A549 (cell line): ENCODE data around the gene LASP1. TPM values are rescaled to one million over a fixed set of nuclear protein-coding genes. Genes with fewer than 3 reads are reported as not detected.
A peak's percentile ranks its signal among the peaks of the same experiment; 100 is the strongest.
"Not testable (repeated sequence)": the region's sequence is repeated elsewhere in the genome, so short reads cannot be mapped to it uniquely, and the experiment has no call there.

Experiments used
- ATAC-seq, 2 experiments: fragments of 200-7000 bp in 1 of 2; fragments of >200 bp in 1 of 2; cut with Nextera tagmentation in 1 of 2; cut with Tn5 transposase in 1 of 2; 3 replicates each; pipeline versions ENCODE4 v1.8.0 to v1.9.1; 2018 to 2020; ENCODE audit warnings: mild to moderate bottlenecking in 1 of 2, moderate library complexity in 1 of 2
- CTCF ChIA-PET: fragments of 300-600 bp; sonication (Branson Sonifier 250); formaldehyde crosslinking; extraction: SDS; loops from one replicate; lab custom pipeline; 2021; ENCODE audit warnings: antibody characterized with exemption, inconsistent platforms; lab: Yijun Ruan, JAX
- POLR2A ChIA-PET: fragments of 350-600 bp; formaldehyde crosslinking; extraction: SDS; loops from one replicate; lab custom pipeline; 2021; ENCODE audit warnings: antibody characterized with exemption, inconsistent platforms; lab: Yijun Ruan, JAX
- DNase-seq, 2 experiments: peaks; one replicate each; pipeline versions ENCODE4 v3.0.0 to v3.0.0-alpha.2; 2011 to 2016; ENCODE audit warnings: low read depth in 1 of 2, low spot score in 1 of 2
- FAIRE-seq: peaks from 2 replicates; lab custom pipeline; 2011; peaks lifted over from hg19 to GRCh38; lab: Jason Lieb, UNC
- H3K27ac ChIP-seq, 2 experiments: fragments of >200 bp; sonication (Bioruptor Twin); formaldehyde crosslinking; 3 replicates each; pipeline ENCODE4 v1.5.1; 2016 to 2017
- H3K4me1 ChIP-seq: fragments of >200 bp; sonication (Bioruptor Twin); formaldehyde crosslinking; 3 replicates; pipeline ENCODE4 v1.6.1; 2016
- H3K4me2 ChIP-seq: fragments of >200 bp; sonication (Bioruptor Twin); formaldehyde crosslinking; 3 replicates; pipeline ENCODE4 v1.6.1; 2016
- H3K4me3 ChIP-seq: fragments of >200 bp; sonication (Bioruptor Twin); formaldehyde crosslinking; 3 replicates; pipeline ENCODE4 v1.5.1; 2016
- H3K9me3 ChIP-seq: fragments of >200 bp; sonication (Bioruptor Twin); formaldehyde crosslinking; 3 replicates; pipeline ENCODE4 v1.6.1; 2016
- CHD4 ChIP-seq: fragments of 200-600 bp; sonication (generic); IDR thresholded peaks from 2 replicates; pipeline ENCODE4 v1.6.1; 2016; ENCODE audit warnings: antibody characterized with exemption, mild to moderate bottlenecking, borderline replicate concordance
- E2F6 ChIP-seq: IDR thresholded peaks from 2 replicates; pipeline ENCODE4 v1.6.1; 2012; ENCODE audit warnings: low read depth, borderline replicate concordance
- EHF ChIP-seq: fragments of 250-450 bp; sonication (Bioruptor Pico); IDR thresholded peaks from 2 replicates; pipeline ENCODE4 v1.5.0; 2020; ENCODE audit warnings: mild to moderate bottlenecking
- EHMT2 ChIP-seq: fragments of 200-600 bp; sonication (generic); IDR thresholded peaks from 2 replicates; pipeline ENCODE4 v1.6.1; 2016; ENCODE audit warnings: antibody characterized with exemption, low read depth, mild to moderate bottlenecking, moderate library complexity
- ELK1 ChIP-seq: fragments of 150-350 bp; IDR thresholded peaks from 2 replicates; pipeline ENCODE4 v1.6.1; 2014; ENCODE audit warnings: low read depth, mild to moderate bottlenecking, low read length
- FOSL2 ChIP-seq, 2 experiments: fragments of 450-650 bp in 1 of 2; fragments of >200 bp in 1 of 2; sonication (Bioruptor Twin) in 1 of 2; formaldehyde crosslinking; IDR thresholded peaks; 2 replicates each; pipeline versions ENCODE4 v1.5.0 to v1.6.1; 2016 to 2020; ENCODE audit warnings: mild to moderate bottlenecking in 1 of 2, moderate library complexity in 1 of 2
- HDAC2 ChIP-seq: fragments of 200-600 bp; sonication (generic); IDR thresholded peaks from 2 replicates; pipeline ENCODE4 v1.6.1; 2016
- HMGXB4 ChIP-seq: fragments of 250-450 bp; sonication (Bioruptor Pico); IDR thresholded peaks from 2 replicates; pipeline ENCODE4 v1.5.0; 2021; ENCODE audit warnings: mild to moderate bottlenecking, moderate library complexity, borderline replicate concordance
- HOXA7 ChIP-seq: fragments of 250-450 bp; sonication (Bioruptor Pico); IDR thresholded peaks from 2 replicates; pipeline ENCODE4 v1.5.0; 2020; ENCODE audit warnings: mild to moderate bottlenecking, moderate library complexity
- JUNB ChIP-seq: fragments of >200 bp; sonication (Bioruptor Twin); formaldehyde crosslinking; IDR thresholded peaks from 2 replicates; pipeline ENCODE4 v1.6.1; 2016
- KDM1A ChIP-seq: fragments of 200-600 bp; sonication (generic); IDR thresholded peaks from 2 replicates; pipeline ENCODE4 v1.6.1; 2016; ENCODE audit warnings: low read depth, mild to moderate bottlenecking
- MAX ChIP-seq: IDR thresholded peaks from 2 replicates; pipeline ENCODE4 v1.6.1; 2012
- MAZ ChIP-seq: fragments of 150-350 bp; IDR thresholded peaks from 2 replicates; pipeline ENCODE4 v1.6.1; 2014; ENCODE audit warnings: antibody characterized with exemption, low read depth, low read length, borderline replicate concordance
- NPAS2 ChIP-seq: fragments of 250-450 bp; sonication (Bioruptor Pico); IDR thresholded peaks from 2 replicates; pipeline ENCODE4 v1.8.0; 2022; ENCODE audit warnings: mild to moderate bottlenecking, moderate library complexity, borderline replicate concordance
- RARB ChIP-seq: fragments of 250-450 bp; sonication (Bioruptor Pico); IDR thresholded peaks from 2 replicates; pipeline ENCODE4 v1.8.0; 2021; ENCODE audit warnings: mild to moderate bottlenecking, moderate library complexity
- RCOR1 ChIP-seq: fragments of 150-350 bp; IDR thresholded peaks from 2 replicates; pipeline ENCODE4 v1.6.1; 2014; ENCODE audit warnings: antibody characterized with exemption, low read length, low read depth
- TP53 ChIP-seq: fragments of 250-450 bp; sonication (Bioruptor Pico); IDR thresholded peaks from 2 replicates; pipeline ENCODE4 v1.5.0; 2021; ENCODE audit warnings: mild to moderate bottlenecking, moderate library complexity
- USF2 ChIP-seq: fragments of 450-650 bp; IDR thresholded peaks from 2 replicates; pipeline ENCODE4 v1.6.1; 2014; ENCODE audit warnings: antibody characterized with exemption
- WGBS: methylation state at CpG from one replicate; pipeline ENCODE4 v1.1.6; 2017; ENCODE audit errors: missing lambda C conversion rate; 5-methylcytosine and 5-hydroxymethylcytosine counted together
- polyA plus RNA-seq, 4 experiments: library from polyadenylated mRNA; depleted of rRNA in 3 of 4; stranded (reverse); fragments of >200 nt; fragmentation: RNase III in 1 of 4; extraction: RNeasy Plus Mini Kit Qiagen cat#74134 plus additional on column Dnase treatment in 1 of 4; gene quantifications; 2 replicates in 3 of 4; 3 replicates in 1 of 4; pipeline ENCODE4 v1.2.3, GENCODE V29; 2011 to 2017

LASP1 gene
- polyA plus RNA-seq, 2 of the 4 experiments (the other 2 are of a cell fraction), result 145 to 281 TPM

- H3K9me3 ChIP-seq, result no peaks in the 10 kb centered on the region
- H3K27ac ChIP-seq, result no peak overlapping the region
- DNase-seq (no peak), ATAC-seq (no peak), FAIRE-seq (no peak)
- CTCF ChIA-PET, result interaction anchor here (0.6 to 11.8 kb wide), 4 partner anchors 10 to 38 kb away, joined by 3 to 90 read pairs (median 16); partner anchors contain the start of gene LASP1
- no peak overlapping the region for H3K4me2 ChIP-seq
- TF ChIP-seq MAZ (no peak), E2F6 (no peak), HDAC2 (no peak), RARB (CRISPR knock-in tag) (no peak), JUNB (no peak), HMGXB4 (no peak), FOSL2 (IDR thresholded peaks at IDR 0.05) (no peak), FOSL2 (CRISPR knock-in tag; IDR thresholded peaks at IDR 0.05) (no peak), MAX (no peak), RCOR1 (no peak), EHMT2 (no peak), EHF (CRISPR knock-in tag) (no peak), HOXA7 (CRISPR knock-in tag) (no peak)
- H3K4me1 ChIP-seq, result peaks cover 45% of the 10 kb centered on the region
- no peak overlapping the region for H3K4me3 ChIP-seq
- POLR2A ChIA-PET, result no interaction called here
- WGBS, result 90% methylated on average over 5 of the region's 5 CpGs
These were observed 40.5 kb downstream of the LASP1 start for GRCh38 chr17:38910325-38910724.

GRCh38 chr17:38911081-38911730, 41.3 kb downstream of the LASP1 start:
- no peak for TF ChIP-seq CHD4
- no peak for TF ChIP-seq USF2
- no peak for TF ChIP-seq MAZ
- TF ChIP-seq KDM1A, result no peak
- no peak for TF ChIP-seq ELK1
- TF ChIP-seq TP53 (CRISPR knock-in tag), result no peak
- TF ChIP-seq NPAS2, result no peak
- ATAC-seq (no peak), FAIRE-seq (no peak), DNase-seq (no peak)
- ChIA-PET POLR2A (no interaction called here), CTCF (interaction anchor here (0.6 to 11.8 kb wide), 5 partner anchors 9 to 39 kb away, joined by 3 to 90 read pairs (median 4); partner anchors contain the start of gene LASP1)
- Histone ChIP-seq H3K4me3 (no peak overlapping the region), H3K4me1 (peaks cover 40% of the 10 kb centered on the region), H3K4me2 (no peak overlapping the region), H3K9me3 (no peaks in the 10 kb centered on the region), H3K27ac (peak overlapping the region in 1 of 2 experiments; percentile 13; a peak in 1 of 6 replicates)
- 89% methylated on average over 10 of the region's 10 CpGs for WGBS

GRCh38 chr17:38911731-38912081, 41.8 kb downstream of the LASP1 start:
- H3K4me2 ChIP-seq, H3K9me3 ChIP-seq, ATAC-seq, POLR2A ChIA-PET, DNase-seq, H3K4me3 ChIP-seq, FAIRE-seq: not testable (repeated sequence)
- WGBS, result 94% methylated on average over 8 of the region's 8 CpGs
- CTCF ChIA-PET, result interaction anchor here (0.9 to 11.8 kb wide), 3 partner anchors 10 to 40 kb away, joined by 3 to 90 read pairs (median 4); partner anchors contain the start of gene LASP1
- Histone ChIP-seq H3K27ac (peak overlapping the region in 1 of 2 experiments; percentile 39; a peak in 1 of 6 replicates), H3K4me1 (peaks cover 35% of the 10 kb centered on the region)
